Liver (tissue), 3 donors: ENCODE results near the gene CD164L2.

Experiments used
- CTCF ChIP-seq: fragments of 150-350 bp; IDR thresholded peaks from 2 replicates; pipeline ENCODE4 v1.5.1; 2017; ENCODE audit warnings: improper control_type of control experiment, low read depth, low read length; ENCODE audit not compliant: missing input control
- SP1 ChIP-seq: IDR thresholded peaks from 2 replicates; pipeline ENCODE4 v1.6.1; 2018; ENCODE audit warnings: antibody characterized with exemption, mild to moderate bottlenecking
- TAF1 ChIP-seq: conservative IDR thresholded peaks from 2 replicates; pipeline ENCODE4 v1.6.1; 2016; ENCODE audit warnings: antibody characterized with exemption, mild to moderate bottlenecking
- TF ChIP-seq, protein P1 (sequence below): IDR thresholded peaks from 2 replicates; pipeline ENCODE4 v1.6.1; 2016; ENCODE audit warnings: antibody characterized with exemption
- donor health status: healthy.
- donor health status: healthy.

DNA sequence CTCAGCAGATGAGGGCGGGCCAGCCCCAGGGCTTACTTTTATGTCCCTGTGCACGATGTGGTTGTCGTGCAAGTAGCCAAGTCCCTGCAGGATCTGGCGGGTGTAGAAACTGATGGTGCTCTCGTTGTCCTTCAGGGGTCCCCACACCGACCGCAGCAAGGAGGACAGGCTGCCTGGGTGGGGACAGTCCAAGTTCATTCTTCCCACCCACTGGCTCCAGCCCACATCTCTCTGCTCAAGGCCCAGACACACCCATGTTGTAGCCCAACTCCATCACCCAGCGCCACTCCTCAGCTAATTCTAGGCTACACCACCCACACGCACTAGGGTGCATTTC, 23.3 kb downstream of the CD164L2 start:
- no peak for TF ChIP-seq CTCF
- TF ChIP-seq, protein P1, sequence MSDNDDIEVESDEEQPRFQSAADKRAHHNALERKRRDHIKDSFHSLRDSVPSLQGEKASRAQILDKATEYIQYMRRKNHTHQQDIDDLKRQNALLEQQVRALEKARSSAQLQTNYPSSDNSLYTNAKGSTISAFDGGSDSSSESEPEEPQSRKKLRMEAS = no peak
- no peak for TF ChIP-seq SP1
- TF ChIP-seq TAF1 = no peak
